AG08395 (cell line): Measurements from ENCODE around the gene BZW1.
"Not testable (repeated sequence)": the region's sequence is repeated elsewhere in the genome, so short reads cannot be mapped to it uniquely, and the experiment has no call there.

ENCODE experiments used
- DNase-seq: peaks from one replicate; pipeline ENCODE4 v3.0.0; 2012; ENCODE audit warnings: mixed read lengths, low spot score

Gene BZW1

GRCh38 chr2:200791905-200792304 is 19.8 kb upstream of the BZW1 start:
- DNase-seq = no peak

GRCh38 chr2:200794143-200794542 is 17.6 kb upstream of the BZW1 start:
- DNase-seq = no peak

- DNase-seq = no peak
Observed at GRCh38 chr2:200795028-200795440, 16.7 kb upstream of the BZW1 start.

GRCh38 chr2:200796561-200796960 is 15.1 kb upstream of the BZW1 start:
- no peak for DNase-seq

- no peak for DNase-seq
Observed at GRCh38 chr2:200797242-200797770, 14.4 kb upstream of the BZW1 start.

- no peak for DNase-seq
Observed at GRCh38 chr2:200798514-200798913, 13.2 kb upstream of the BZW1 start.

GRCh38 chr2:200800458-200800857 is 11.3 kb upstream of the BZW1 start:
- no peak for DNase-seq

- DNase-seq = not testable (repeated sequence)
Observed at GRCh38 chr2:200801431-200801830, 10.3 kb upstream of the BZW1 start.

GRCh38 chr2:200809506-200810251 is 2.0 kb upstream of the BZW1 start:
- DNase-seq = no peak

- DNase-seq = peak; percentile 61
Observed at GRCh38 chr2:200810252-200810997, 1.3 kb upstream of the BZW1 start.

GRCh38 chr2:200810998-200811332 is 745 bp upstream of the BZW1 start:
- DNase-seq = no peak

GRCh38 chr2:200812122-200813022 is 662 bp downstream of the BZW1 start:
- peak; percentile 73 for DNase-seq

GRCh38 chr2:200814276-200814815 is 2.6 kb downstream of the BZW1 start:
- no peak for DNase-seq

- DNase-seq = no peak
Observed at GRCh38 chr2:200814917-200815316, 3.2 kb downstream of the BZW1 start.

- DNase-seq = not testable (repeated sequence)
Observed at GRCh38 chr2:200818732-200819131, 7.0 kb downstream of the BZW1 start.

- DNase-seq = no peak
Observed at GRCh38 chr2:200820573-200821234, 9.0 kb downstream of the BZW1 start.

- no peak for DNase-seq
Observed at GRCh38 chr2:200821686-200822245, 10.1 kb downstream of the BZW1 start.

- no peak for DNase-seq
Observed at GRCh38 chr2:200828104-200828503, 16.4 kb downstream of the BZW1 start.

GRCh38 chr2:200828572-200829257 is 17.0 kb downstream of the BZW1 start:
- DNase-seq = no peak

GRCh38 chr2:200829258-200829655 is 17.5 kb downstream of the BZW1 start:
- no peak for DNase-seq

- DNase-seq = no peak
Observed at GRCh38 chr2:200834701-200835100, 23.0 kb downstream of the BZW1 start.
